NCI-H2227 (cell line): Measurements from ENCODE around the gene HMGN1.

Source experiments
- DNase-seq: peaks from one replicate; lab custom pipeline; 2025; ENCODE audit not compliant: unreplicated experiment; lab: John Stamatoyannopoulos, UW

Gene HMGN1

DNA sequence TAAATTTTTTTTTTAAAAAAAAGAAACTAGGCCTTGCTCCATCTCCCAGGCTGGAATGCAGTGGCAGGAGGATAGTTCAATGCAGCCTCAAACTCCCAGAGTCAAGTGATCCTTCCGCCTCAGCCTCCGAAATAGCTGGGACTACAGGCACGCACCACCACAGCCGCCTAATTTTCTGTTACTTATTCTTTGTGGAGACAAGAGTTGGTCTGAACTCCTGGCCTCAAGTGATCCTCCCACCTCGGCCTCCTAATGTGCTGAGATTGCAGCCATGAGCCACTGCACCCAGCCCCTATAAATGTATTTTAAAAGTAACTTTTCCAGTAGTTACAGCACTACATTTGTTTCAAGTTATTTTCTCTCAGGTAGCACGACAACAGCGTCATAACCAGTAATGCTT lies 37.7 kb downstream of the HMGN1 start:
- no peak for DNase-seq

DNA sequence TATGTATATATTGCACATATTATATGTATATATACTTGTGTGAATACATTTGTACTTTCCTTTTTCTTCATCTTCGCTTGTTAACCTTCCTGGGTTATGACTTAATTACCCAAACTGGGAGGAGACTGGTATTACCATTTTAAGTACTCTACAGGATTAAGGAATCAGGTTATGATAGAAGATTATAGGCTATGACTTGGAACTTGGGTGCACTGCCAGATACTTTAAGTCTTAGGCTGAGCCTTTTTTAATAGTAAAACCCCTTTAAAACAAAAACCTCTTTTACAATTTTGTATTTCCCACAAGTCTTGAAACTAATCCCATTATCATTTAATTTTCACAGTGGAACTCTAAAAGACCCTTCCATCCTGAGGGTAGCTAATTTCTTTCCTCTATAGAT lies 41.4 kb downstream of the HMGN1 start:
- DNase-seq: no peak

DNA sequence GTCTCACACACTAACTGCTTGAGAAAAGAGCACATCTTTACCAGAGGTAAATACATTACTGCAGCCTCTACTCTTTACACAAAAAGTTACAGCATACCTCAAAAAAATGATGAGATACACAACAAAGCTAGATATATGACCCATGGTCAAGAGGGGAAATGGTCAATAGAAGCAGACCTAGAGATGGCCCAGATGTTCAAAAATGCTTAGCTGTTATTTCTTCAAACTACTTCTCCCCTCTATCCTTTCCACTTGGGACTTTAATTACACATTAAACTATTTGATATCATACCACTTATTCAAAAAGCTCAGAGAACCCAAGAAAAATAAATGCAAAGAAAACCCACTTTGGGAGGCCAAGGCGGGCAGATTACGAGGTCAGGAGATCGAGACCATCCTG lies 48.3 kb downstream of the HMGN1 start:
- no peak for DNase-seq

DNA sequence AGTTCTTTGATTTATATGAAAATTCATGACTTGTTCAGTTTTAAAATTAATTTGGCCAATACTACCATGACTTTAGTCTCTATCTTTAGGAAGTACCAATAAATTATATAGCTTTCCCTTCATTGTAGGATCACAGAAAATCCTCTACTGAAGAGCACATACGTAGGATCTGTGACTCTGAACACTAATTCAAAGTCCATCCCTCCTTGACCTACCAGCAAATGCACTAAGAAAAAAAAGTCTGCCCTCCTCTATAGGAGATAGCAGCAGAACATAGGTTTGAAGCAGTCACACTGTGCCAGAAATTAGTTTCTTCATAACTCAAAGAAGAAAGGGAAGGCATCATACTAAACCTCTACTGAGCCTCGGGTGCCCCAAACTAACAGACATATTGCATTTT lies 52.0 kb downstream of the HMGN1 start:
- no peak for DNase-seq
